A549 (cell line): ENCODE measurements around the gene KIAA0930. TPM values are rescaled to one million over a fixed set of nuclear protein-coding genes. Genes with fewer than 3 reads are reported as not detected.
A peak's percentile ranks its signal among the peaks of the same experiment; 100 is the strongest.

ENCODE experiments used
- ATAC-seq, 2 experiments: fragments of 200-7000 bp in 1 of 2; fragments of >200 bp in 1 of 2; cut with Nextera tagmentation in 1 of 2; cut with Tn5 transposase in 1 of 2; 3 replicates each; pipeline versions ENCODE4 v1.8.0 to v1.9.1; 2018 to 2020; ENCODE audit warnings: mild to moderate bottlenecking in 1 of 2, moderate library complexity in 1 of 2
- CTCF ChIA-PET: fragments of 300-600 bp; sonication (Branson Sonifier 250); formaldehyde crosslinking; extraction: SDS; loops from one replicate; lab custom pipeline; 2021; ENCODE audit warnings: antibody characterized with exemption, inconsistent platforms; lab: Yijun Ruan, JAX
- POLR2A ChIA-PET: fragments of 350-600 bp; formaldehyde crosslinking; extraction: SDS; loops from one replicate; lab custom pipeline; 2021; ENCODE audit warnings: antibody characterized with exemption, inconsistent platforms; lab: Yijun Ruan, JAX
- DNase-seq, 2 experiments: peaks; one replicate each; pipeline versions ENCODE4 v3.0.0 to v3.0.0-alpha.2; 2011 to 2016; ENCODE audit warnings: low read depth in 1 of 2, low spot score in 1 of 2
- FAIRE-seq: peaks from 2 replicates; lab custom pipeline; 2011; peaks lifted over from hg19 to GRCh38; lab: Jason Lieb, UNC
- H3K27ac ChIP-seq, 2 experiments: fragments of >200 bp; sonication (Bioruptor Twin); formaldehyde crosslinking; 3 replicates each; pipeline ENCODE4 v1.5.1; 2016 to 2017
- H3K4me1 ChIP-seq: fragments of >200 bp; sonication (Bioruptor Twin); formaldehyde crosslinking; 3 replicates; pipeline ENCODE4 v1.6.1; 2016
- H3K4me2 ChIP-seq: fragments of >200 bp; sonication (Bioruptor Twin); formaldehyde crosslinking; 3 replicates; pipeline ENCODE4 v1.6.1; 2016
- H3K4me3 ChIP-seq: fragments of >200 bp; sonication (Bioruptor Twin); formaldehyde crosslinking; 3 replicates; pipeline ENCODE4 v1.5.1; 2016
- H3K9me3 ChIP-seq: fragments of >200 bp; sonication (Bioruptor Twin); formaldehyde crosslinking; 3 replicates; pipeline ENCODE4 v1.6.1; 2016
- ATOH8 ChIP-seq: fragments of 250-450 bp; sonication (Bioruptor Pico); IDR thresholded peaks from 2 replicates; pipeline ENCODE4 v1.5.0; 2020; ENCODE audit warnings: low read depth, mild to moderate bottlenecking, moderate library complexity
- BCL3 ChIP-seq: fragments of >200 bp; sonication (Bioruptor Twin); formaldehyde crosslinking; IDR thresholded peaks from 3 replicates; pipeline ENCODE4 v1.6.1; 2016
- CEBPB ChIP-seq, 2 experiments: fragments of >200 bp in 1 of 2; sonication (Bioruptor Twin) in 1 of 2; formaldehyde crosslinking in 1 of 2; IDR thresholded peaks; 2 replicates each; pipeline ENCODE4 v1.6.1; 2012 to 2016
- CHD2 ChIP-seq: fragments of 150-350 bp; IDR thresholded peaks from 2 replicates; pipeline ENCODE4 v1.6.1; 2014; ENCODE audit warnings: low read length; ENCODE audit not compliant: partially characterized antibody
- EHF ChIP-seq: fragments of 250-450 bp; sonication (Bioruptor Pico); IDR thresholded peaks from 2 replicates; pipeline ENCODE4 v1.5.0; 2020; ENCODE audit warnings: mild to moderate bottlenecking
- EHMT2 ChIP-seq: fragments of 200-600 bp; sonication (generic); IDR thresholded peaks from 2 replicates; pipeline ENCODE4 v1.6.1; 2016; ENCODE audit warnings: antibody characterized with exemption, low read depth, mild to moderate bottlenecking, moderate library complexity
- ELK1 ChIP-seq: fragments of 150-350 bp; IDR thresholded peaks from 2 replicates; pipeline ENCODE4 v1.6.1; 2014; ENCODE audit warnings: low read depth, mild to moderate bottlenecking, low read length
- EP300 ChIP-seq, 2 experiments: fragments of >200 bp; sonication (Bioruptor Twin); formaldehyde crosslinking; IDR thresholded peaks; 2 replicates in 1 of 2; 3 replicates in 1 of 2; pipeline ENCODE4 v1.6.1; 2016 to 2017
- FOSB ChIP-seq: fragments of 250-450 bp; sonication (Bioruptor Pico); IDR thresholded peaks from 2 replicates; pipeline ENCODE4 v1.5.0; 2020; ENCODE audit warnings: mild to moderate bottlenecking, moderate library complexity
- FOXS1 ChIP-seq: fragments of 250-450 bp; sonication (Bioruptor Pico); IDR thresholded peaks from 2 replicates; pipeline ENCODE4 v1.5.0; 2020; ENCODE audit warnings: mild to moderate bottlenecking, moderate library complexity
- GATA3 ChIP-seq: IDR thresholded peaks from 2 replicates; pipeline ENCODE4 v1.6.1; 2012; ENCODE audit warnings: borderline replicate concordance
- HES2 ChIP-seq: fragments of >200 bp; sonication (Bioruptor Twin); formaldehyde crosslinking; IDR thresholded peaks from 2 replicates; pipeline ENCODE4 v1.6.1; 2016
- HEYL ChIP-seq: fragments of 250-450 bp; sonication (Bioruptor Pico); IDR thresholded peaks from 2 replicates; pipeline ENCODE4 v1.8.0; 2021; ENCODE audit warnings: mild to moderate bottlenecking, moderate library complexity
- HOXB5 ChIP-seq: fragments of 250-450 bp; sonication (Bioruptor Pico); IDR thresholded peaks from 2 replicates; pipeline ENCODE4 v1.5.0; 2020; ENCODE audit warnings: mild to moderate bottlenecking, moderate library complexity
- JUN ChIP-seq, 2 experiments: fragments of >200 bp; sonication (Bioruptor Twin); formaldehyde crosslinking; IDR thresholded peaks; 2 replicates in 1 of 2; 3 replicates in 1 of 2; pipeline ENCODE4 v1.6.1; 2016 to 2017
- JUNB ChIP-seq: fragments of >200 bp; sonication (Bioruptor Twin); formaldehyde crosslinking; IDR thresholded peaks from 2 replicates; pipeline ENCODE4 v1.6.1; 2016
- MAFK ChIP-seq: fragments of 450-650 bp; IDR thresholded peaks from 2 replicates; pipeline ENCODE4 v1.6.1; 2014; ENCODE audit not compliant: partially characterized antibody
- MAX ChIP-seq: IDR thresholded peaks from 2 replicates; pipeline ENCODE4 v1.6.1; 2012
- MYC ChIP-seq: IDR thresholded peaks from 2 replicates; pipeline ENCODE4 v1.6.1; 2012; ENCODE audit warnings: mild to moderate bottlenecking, inconsistent platforms, low read length, improper control_type of control experiment, borderline replicate concordance
- RAD21 ChIP-seq, 2 experiments: fragments of >200 bp in 1 of 2; sonication (Bioruptor Twin) in 1 of 2; formaldehyde crosslinking in 1 of 2; IDR thresholded peaks in 1 of 2; conservative IDR thresholded peaks in 1 of 2; 2 replicates in 1 of 2; 3 replicates in 1 of 2; pipeline ENCODE4 v1.6.1; 2012 to 2018; ENCODE audit warnings: inconsistent platforms in 1 of 2
- RCOR1 ChIP-seq: fragments of 150-350 bp; IDR thresholded peaks from 2 replicates; pipeline ENCODE4 v1.6.1; 2014; ENCODE audit warnings: antibody characterized with exemption, low read length, low read depth
- REST ChIP-seq: fragments of 200-600 bp; sonication (generic); IDR thresholded peaks from 2 replicates; pipeline ENCODE4 v1.6.1; 2016; ENCODE audit warnings: antibody characterized with exemption, mild to moderate bottlenecking, moderate library complexity
- RFX5 ChIP-seq: fragments of 450-650 bp; IDR thresholded peaks from 2 replicates; pipeline ENCODE4 v1.7.1; 2014; ENCODE audit warnings: antibody characterized with exemption, mild to moderate bottlenecking, moderate library complexity
- RNF2 ChIP-seq: fragments of 200-600 bp; sonication (generic); IDR thresholded peaks from 2 replicates; pipeline ENCODE4 v1.6.1; 2016; ENCODE audit warnings: low read depth, mild to moderate bottlenecking, antibody characterized with exemption, moderate library complexity, borderline replicate concordance
- ZFP36 ChIP-seq: fragments of 450-650 bp; IDR thresholded peaks from 2 replicates; pipeline ENCODE4 v1.6.1; 2014; ENCODE audit warnings: borderline replicate concordance; ENCODE audit not compliant: partially characterized antibody
- WGBS: methylation state at CpG from one replicate; pipeline ENCODE4 v1.1.6; 2017; ENCODE audit errors: missing lambda C conversion rate; 5-methylcytosine and 5-hydroxymethylcytosine counted together
- polyA plus RNA-seq, 4 experiments: library from polyadenylated mRNA; depleted of rRNA in 3 of 4; stranded (reverse); fragments of >200 nt; fragmentation: RNase III in 1 of 4; extraction: RNeasy Plus Mini Kit Qiagen cat#74134 plus additional on column Dnase treatment in 1 of 4; gene quantifications; 2 replicates in 3 of 4; 3 replicates in 1 of 4; pipeline ENCODE4 v1.2.3, GENCODE V29; 2011 to 2017

Gene KIAA0930
- polyA plus RNA-seq, 2 of the 4 experiments (the other 2 are of a cell fraction) = 47.7 to 60.0 TPM

GRCh38 chr22:45248832-45249561, 8.3 kb upstream of the KIAA0930 start:
- FAIRE-seq (no peak), DNase-seq (no peak), ATAC-seq (no peak)
- TF ChIP-seq HES2 (no peak), RNF2 (no peak), MYC (no peak), CHD2 (no peak), ELK1 (no peak)
- no peaks in the 10 kb centered on the region for H3K9me3 ChIP-seq
- peak overlapping the region; percentile 10 to 93; a peak in 4 of 6 replicates for H3K27ac ChIP-seq
- no peak overlapping the region for H3K4me3 ChIP-seq
- no peak overlapping the region for H3K4me2 ChIP-seq
- POLR2A ChIA-PET = no interaction called here
- 61% methylated on average over 8 of the region's 8 CpGs for WGBS
- H3K4me1 ChIP-seq = peaks cover 38% of the 10 kb centered on the region
- CTCF ChIA-PET = interaction anchor here (1.9 kb wide), 1 partner anchor 14 kb away, joined by 5 read pairs; no protein-coding TSS in a partner anchor

GRCh38 chr22:45246060-45246985, 5.6 kb upstream of the KIAA0930 start:
- WGBS = under 1% methylated on average over 13 of the region's 13 CpGs
- ATAC-seq (peak; percentile 90 to 93), DNase-seq (peak; percentile 88 to 97), FAIRE-seq (peak; percentile 77)
- peak overlapping the region; percentile 30; the same call in 1 of the 3 replicates for H3K4me3 ChIP-seq
- ChIA-PET CTCF (interaction anchor here (0.6 to 2.7 kb wide), 7 partner anchors 10 to 470 kb away, joined by 3 to 10 read pairs (median 6); no protein-coding TSS in a partner anchor), POLR2A (interaction anchor here (0.6 to 1.2 kb wide), 5 partner anchors 16 to 402 kb away, joined by 3 to 11 read pairs (median 4); partner anchors contain the start of gene NUP50)
- H3K4me2 ChIP-seq = peak overlapping the region; percentile 99
- H3K9me3 ChIP-seq = no peaks in the 10 kb centered on the region
- H3K27ac ChIP-seq = peak overlapping the region; percentile 93 to 100
- H3K4me1 ChIP-seq = peaks cover 58% of the 10 kb centered on the region
- TF ChIP-seq ATOH8 = peak; percentile 47; the same call in 1 of the 2 replicates
- no peak; the same call in 1 of the 2 replicates for TF ChIP-seq EHF (CRISPR knock-in tag)
- no peak for TF ChIP-seq FOXS1 (CRISPR knock-in tag)
- TF ChIP-seq JUNB = peak; percentile 41
- TF ChIP-seq MAFK = peak; percentile 9
- TF ChIP-seq RAD21 (conservative IDR thresholded peaks at IDR 0.05 in 1 of 2, IDR thresholded peaks at IDR 0.05 in 1 of 2) = no peak
- TF ChIP-seq BCL3 = no peak
- TF ChIP-seq CEBPB (IDR thresholded peaks at IDR 0.05) = no peak
- no peak for TF ChIP-seq REST
- TF ChIP-seq RFX5 = no peak
- peak; percentile 55; the same call in 1 of the 2 replicates for TF ChIP-seq GATA3
- no peak for TF ChIP-seq ZFP36
- no peak for TF ChIP-seq RCOR1
- TF ChIP-seq HEYL (CRISPR knock-in tag) = peak; percentile 8; the same call in 1 of the 2 replicates
- 0 out of 2 replicates have a peak, but pooled peaks have one; percentile 46 for TF ChIP-seq FOSB (CRISPR knock-in tag)
- peak; percentile 19; the same call in 1 of the 2 replicates for TF ChIP-seq HOXB5 (CRISPR knock-in tag)
- TF ChIP-seq EHMT2 = no peak
- TF ChIP-seq MAX = peak; percentile 75
- no peak; a peak in 1 of 5 replicates for TF ChIP-seq EP300 (IDR thresholded peaks at IDR 0.05)
- TF ChIP-seq JUN (IDR thresholded peaks at IDR 0.05) = peak in 1 of 2 experiments; percentile 40; a peak in 1 of 5 replicates
